ENCODE measurements around the gene CEBPB. TPM values are rescaled to one million over a fixed set of nuclear protein-coding genes. Genes with fewer than 3 reads are reported as not detected.

Gene CEBPB
- total RNA-seq, 1 donor from 2014 or later = 113 TPM

- DNase-seq (ENCODE audit: low spot score) (no peak), ATAC-seq (no peak)
- intact Hi-C loops (cut with DNase I) = no loop called here
Measured at GRCh38 chr20:50220894-50221365, 30.3 kb downstream of the CEBPB start.

GRCh38 chr20:50221501-50222308 lies 31.1 kb downstream of the CEBPB start:
- ATAC-seq (no peak), DNase-seq (ENCODE audit: low spot score) (no peak)
- intact Hi-C loops (cut with DNase I) = no loop called here

- intact Hi-C loops (cut with DNase I) = no loop called here
- ATAC-seq = no peak
- DNase-seq (ENCODE audit: low spot score) = no peak
Measured at GRCh38 chr20:50222309-50223038, 31.8 kb downstream of the CEBPB start.

GRCh38 chr20:50223039-50224005 lies 32.7 kb downstream of the CEBPB start:
- ATAC-seq = no peak
- DNase-seq (ENCODE audit: low spot score) = no peak
- intact Hi-C loops (cut with DNase I) = no loop called here

- no peak for ATAC-seq
- no peak for DNase-seq (ENCODE audit: low spot score)
- intact Hi-C loops (cut with DNase I) = no loop called here
Measured at GRCh38 chr20:50224052-50224451, 33.4 kb downstream of the CEBPB start.

GRCh38 chr20:50224531-50225255 lies 34.1 kb downstream of the CEBPB start:
- ATAC-seq = peak; percentile 91
- intact Hi-C loops (cut with DNase I) = no loop called here
- peak; percentile 84 for DNase-seq (ENCODE audit: low spot score)

GRCh38 chr20:50226093-50226974 lies 35.7 kb downstream of the CEBPB start:
- peak; percentile 19 for ATAC-seq
- intact Hi-C loops (cut with DNase I) = no loop called here
- DNase-seq (ENCODE audit: low spot score) = peak; percentile 80

- ATAC-seq (no peak), DNase-seq (ENCODE audit: low spot score) (no peak)
- intact Hi-C loops (cut with DNase I) = no loop called here
Measured at GRCh38 chr20:50227506-50227905, 36.9 kb downstream of the CEBPB start.

- intact Hi-C loops (cut with DNase I) = no loop called here
- no peak for ATAC-seq
- DNase-seq (ENCODE audit: low spot score) = no peak
Measured at GRCh38 chr20:50229156-50229607, 38.6 kb downstream of the CEBPB start.

GRCh38 chr20:50230184-50230583 lies 39.6 kb downstream of the CEBPB start:
- ATAC-seq (no peak), DNase-seq (ENCODE audit: low spot score) (no peak)
- intact Hi-C loops (cut with DNase I) = no loop called here

- no peak for ATAC-seq
- no peak for DNase-seq (ENCODE audit: low spot score)
Measured at GRCh38 chr20:50230871-50231560, 40.4 kb downstream of the CEBPB start.

GRCh38 chr20:50231854-50232253 lies 41.2 kb downstream of the CEBPB start:
- no peak for ATAC-seq
- intact Hi-C loops (cut with DNase I) = no loop called here
- DNase-seq (ENCODE audit: low spot score) = no peak

More at GRCh38 chr20:50230871-50231560, 40.4 kb downstream of the CEBPB start:
- intact Hi-C loops (cut with DNase I) = no loop called here

GRCh38 chr20:50232651-50233324 lies 42.2 kb downstream of the CEBPB start:
- DNase-seq (ENCODE audit: low spot score) (no peak), ATAC-seq (no peak)
- intact Hi-C loops (cut with DNase I) = no loop called here

GRCh38 chr20:50233325-50234212 lies 42.9 kb downstream of the CEBPB start:
- DNase-seq (ENCODE audit: low spot score) = no peak
- intact Hi-C loops (cut with DNase I) = no loop called here
- no peak for ATAC-seq

GRCh38 chr20:50234288-50234687 lies 43.7 kb downstream of the CEBPB start:
- intact Hi-C loops (cut with DNase I) = no loop called here
- ATAC-seq = no peak

More at GRCh38 chr20:50234288-50234687, 43.7 kb downstream of the CEBPB start:
- DNase-seq (ENCODE audit: low spot score) = no peak
